ENCODE data around the gene DLG2. TPM values are rescaled to one million over a fixed set of nuclear protein-coding genes. Genes with fewer than 3 reads are reported as not detected.

Gene DLG2
- total RNA-seq, 1 donor from 2014 or later = 0.26 TPM

DNA sequence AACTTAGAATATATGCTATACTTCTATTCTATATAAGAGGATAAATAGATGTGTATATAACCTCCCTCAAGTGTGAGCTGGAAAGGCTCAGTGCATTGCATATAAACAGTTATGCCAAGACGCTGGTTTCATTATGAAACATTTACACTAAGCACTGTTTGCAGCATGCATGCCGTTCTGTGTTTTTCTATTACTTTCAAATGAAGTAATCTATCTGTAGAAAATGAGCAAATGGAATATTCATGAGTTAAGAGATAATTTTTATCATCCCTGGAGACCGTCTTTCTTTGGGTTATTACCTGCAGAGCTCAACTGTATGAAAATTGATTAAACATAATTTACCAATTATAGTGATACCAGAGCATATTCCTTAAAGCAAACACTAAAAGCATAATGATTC lies 1415.2 kb downstream of the DLG2 start:
- DNase-seq (ENCODE audit: low read depth) (no peak), FAIRE-seq (no peak)
- TF ChIP-seq, protein P1, sequence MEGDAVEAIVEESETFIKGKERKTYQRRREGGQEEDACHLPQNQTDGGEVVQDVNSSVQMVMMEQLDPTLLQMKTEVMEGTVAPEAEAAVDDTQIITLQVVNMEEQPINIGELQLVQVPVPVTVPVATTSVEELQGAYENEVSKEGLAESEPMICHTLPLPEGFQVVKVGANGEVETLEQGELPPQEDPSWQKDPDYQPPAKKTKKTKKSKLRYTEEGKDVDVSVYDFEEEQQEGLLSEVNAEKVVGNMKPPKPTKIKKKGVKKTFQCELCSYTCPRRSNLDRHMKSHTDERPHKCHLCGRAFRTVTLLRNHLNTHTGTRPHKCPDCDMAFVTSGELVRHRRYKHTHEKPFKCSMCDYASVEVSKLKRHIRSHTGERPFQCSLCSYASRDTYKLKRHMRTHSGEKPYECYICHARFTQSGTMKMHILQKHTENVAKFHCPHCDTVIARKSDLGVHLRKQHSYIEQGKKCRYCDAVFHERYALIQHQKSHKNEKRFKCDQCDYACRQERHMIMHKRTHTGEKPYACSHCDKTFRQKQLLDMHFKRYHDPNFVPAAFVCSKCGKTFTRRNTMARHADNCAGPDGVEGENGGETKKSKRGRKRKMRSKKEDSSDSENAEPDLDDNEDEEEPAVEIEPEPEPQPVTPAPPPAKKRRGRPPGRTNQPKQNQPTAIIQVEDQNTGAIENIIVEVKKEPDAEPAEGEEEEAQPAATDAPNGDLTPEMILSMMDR (IDR thresholded peaks at IDR 0.05; ENCODE audit: insufficient read depth, low read length, severe bottlenecking) = no peak
- Histone ChIP-seq H3K4me3 (ENCODE audit: low read depth, low read length) (no peak overlapping the region), H3K27me3 (ENCODE audit: control insufficient read depth, insufficient read depth, low read length) (no peaks in the 10 kb centered on the region), H3K36me3 (ENCODE audit: control insufficient read depth, insufficient read depth, low read length) (no peaks in the 10 kb centered on the region)

GRCh38 chr11:84194696-84195095 lies 1432.4 kb downstream of the DLG2 start:
- DNase-seq (ENCODE audit: low read depth) (no peak), FAIRE-seq (no peak)
- H3K36me3 ChIP-seq (ENCODE audit: control insufficient read depth, insufficient read depth, low read length) = no peaks in the 10 kb centered on the region
- no peaks in the 10 kb centered on the region for H3K27me3 ChIP-seq (ENCODE audit: control insufficient read depth, insufficient read depth, low read length)
- no peak overlapping the region for H3K4me3 ChIP-seq (ENCODE audit: low read depth, low read length)
- TF ChIP-seq, protein P1 (IDR thresholded peaks at IDR 0.05; ENCODE audit: insufficient read depth, low read length, severe bottlenecking) = no peak

DNA sequence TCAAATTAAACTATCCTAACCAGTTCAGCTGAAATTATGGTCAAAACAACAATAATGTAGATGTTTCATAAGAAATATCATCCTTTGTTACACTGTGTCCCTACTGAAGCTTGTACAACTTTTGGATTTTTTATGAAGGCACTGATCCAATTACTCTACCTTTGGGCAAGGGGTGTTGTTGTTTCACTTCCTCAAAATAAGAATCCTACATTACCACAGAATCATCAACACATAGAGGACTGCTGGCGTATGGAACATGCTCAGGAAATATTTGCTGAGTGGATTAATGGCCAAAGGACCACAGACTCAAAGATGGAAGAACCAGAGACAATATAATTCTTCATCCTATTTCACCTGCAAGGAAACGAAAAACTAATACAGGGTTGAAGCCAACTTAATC lies 1433.4 kb downstream of the DLG2 start:
- TF ChIP-seq, protein P1 (IDR thresholded peaks at IDR 0.05; ENCODE audit: insufficient read depth, low read length, severe bottlenecking) = no peak
- Histone ChIP-seq H3K27me3 (ENCODE audit: control insufficient read depth, insufficient read depth, low read length) (no peaks in the 10 kb centered on the region), H3K4me3 (ENCODE audit: low read depth, low read length) (no peak overlapping the region), H3K36me3 (ENCODE audit: control insufficient read depth, insufficient read depth, low read length) (no peaks in the 10 kb centered on the region)
- no peak for FAIRE-seq
- DNase-seq (ENCODE audit: low read depth) = no peak

DNA sequence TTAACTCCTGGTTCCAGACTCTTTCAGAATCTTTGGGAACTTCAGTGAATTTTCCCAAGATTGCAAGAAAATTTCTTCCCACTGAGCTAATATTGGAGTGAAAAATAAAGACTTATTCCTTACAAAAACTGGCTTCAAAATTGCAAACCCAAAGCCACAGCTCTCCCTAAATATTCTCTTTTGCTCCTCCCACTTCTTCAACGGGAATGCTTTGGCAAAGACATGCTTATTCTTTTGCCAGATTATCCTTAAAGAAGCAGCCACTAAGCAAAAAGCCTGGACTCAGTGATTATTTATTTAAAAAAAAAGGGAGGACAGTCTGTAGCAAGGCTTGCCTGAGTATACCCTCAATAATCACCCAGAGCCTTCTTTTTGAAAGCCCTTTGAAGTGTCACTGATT lies 1438.6 kb downstream of the DLG2 start:
- Histone ChIP-seq H3K36me3 (ENCODE audit: control insufficient read depth, insufficient read depth, low read length) (no peaks in the 10 kb centered on the region), H3K27me3 (ENCODE audit: control insufficient read depth, insufficient read depth, low read length) (no peaks in the 10 kb centered on the region), H3K4me3 (ENCODE audit: low read depth, low read length) (no peak overlapping the region)
- no peak for DNase-seq (ENCODE audit: low read depth)
- TF ChIP-seq, protein P1 (IDR thresholded peaks at IDR 0.05; ENCODE audit: insufficient read depth, low read length, severe bottlenecking) = no peak
- FAIRE-seq = no peak

DNA sequence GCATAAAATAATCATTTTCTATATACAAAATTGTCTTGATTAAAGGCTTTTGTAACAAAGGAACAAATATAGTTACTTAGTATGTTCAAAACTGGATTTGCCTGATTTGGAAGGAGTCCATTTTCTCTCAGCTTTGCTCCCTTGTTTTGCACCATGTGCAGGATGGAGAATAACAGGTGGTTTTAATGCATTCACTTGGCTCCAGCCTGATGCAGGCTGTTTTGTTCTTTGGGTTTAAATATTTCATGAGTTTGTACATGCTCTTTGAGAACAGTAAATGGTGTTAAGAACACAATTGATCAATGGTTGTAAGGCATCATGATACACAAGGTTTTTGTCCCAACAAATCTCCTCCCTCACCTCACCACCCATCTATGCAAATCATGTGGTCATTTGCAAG lies 1454.1 kb downstream of the DLG2 start:
- DNase-seq (ENCODE audit: low read depth) = no peak
- Histone ChIP-seq H3K27me3 (ENCODE audit: control insufficient read depth, insufficient read depth, low read length) (no peaks in the 10 kb centered on the region), H3K36me3 (ENCODE audit: control insufficient read depth, insufficient read depth, low read length) (no peaks in the 10 kb centered on the region), H3K4me3 (ENCODE audit: low read depth, low read length) (no peak overlapping the region)
- FAIRE-seq = no peak
- TF ChIP-seq, protein P1 (IDR thresholded peaks at IDR 0.05; ENCODE audit: insufficient read depth, low read length, severe bottlenecking) = no peak

GRCh38 chr11:84165139-84165538 lies 1462.0 kb downstream of the DLG2 start:
- H3K4me3 ChIP-seq (ENCODE audit: low read depth, low read length) = no peak overlapping the region
- H3K36me3 ChIP-seq (ENCODE audit: control insufficient read depth, insufficient read depth, low read length) = no peaks in the 10 kb centered on the region
- no peaks in the 10 kb centered on the region for H3K27me3 ChIP-seq (ENCODE audit: control insufficient read depth, insufficient read depth, low read length)
- FAIRE-seq = no peak
- DNase-seq (ENCODE audit: low read depth) = no peak
- TF ChIP-seq, protein P1 (IDR thresholded peaks at IDR 0.05; ENCODE audit: insufficient read depth, low read length, severe bottlenecking) = no peak

All from bronchial epithelial cell (primary cell).